Stomach (tissue), 4 donors: ENCODE measurements around the gene WSB2.

Experiments
- EP300 ChIP-seq: sonication (generic); formaldehyde crosslinking; IDR thresholded peaks from one replicate; pipeline ENCODE4 v1.6.1; 2017; ENCODE audit warnings: antibody characterized with exemption
- POLR2A ChIP-seq, 4 donors: fragments of 450-650 bp; IDR thresholded peaks; one replicate each; pipeline ENCODE4 v1.6.1; 2016; ENCODE audit warnings: antibody characterized with exemption in 4 of 4, control low read depth in 2 of 4, mild to moderate bottlenecking in 1 of 4, moderate library complexity in 1 of 4
- POLR2AphosphoS5 ChIP-seq, 3 donors: sonication (generic); formaldehyde crosslinking; IDR thresholded peaks; one replicate each; pipeline ENCODE4 v1.6.1; 2016; ENCODE audit warnings: antibody characterized with exemption in 3 of 3
- TF ChIP-seq, protein P1 (sequence below), 7 experiments: fragments of 450-650 bp in 4 of 7; fragments of 200-600 bp in 3 of 7; sonication (generic) in 3 of 7; IDR thresholded peaks; one replicate each; pipeline ENCODE4 v1.5.1; 2016 to 2019; ENCODE audit warnings: antibody characterized with exemption in 7 of 7, control low read depth in 2 of 7, mild to moderate bottlenecking in 1 of 7

- TF ChIP-seq POLR2A (IDR thresholded peaks at IDR 0.05) (no peak), POLR2AphosphoS5 (IDR thresholded peaks at IDR 0.05) (no peak), EP300 (no peak)
- TF ChIP-seq, protein P1, sequence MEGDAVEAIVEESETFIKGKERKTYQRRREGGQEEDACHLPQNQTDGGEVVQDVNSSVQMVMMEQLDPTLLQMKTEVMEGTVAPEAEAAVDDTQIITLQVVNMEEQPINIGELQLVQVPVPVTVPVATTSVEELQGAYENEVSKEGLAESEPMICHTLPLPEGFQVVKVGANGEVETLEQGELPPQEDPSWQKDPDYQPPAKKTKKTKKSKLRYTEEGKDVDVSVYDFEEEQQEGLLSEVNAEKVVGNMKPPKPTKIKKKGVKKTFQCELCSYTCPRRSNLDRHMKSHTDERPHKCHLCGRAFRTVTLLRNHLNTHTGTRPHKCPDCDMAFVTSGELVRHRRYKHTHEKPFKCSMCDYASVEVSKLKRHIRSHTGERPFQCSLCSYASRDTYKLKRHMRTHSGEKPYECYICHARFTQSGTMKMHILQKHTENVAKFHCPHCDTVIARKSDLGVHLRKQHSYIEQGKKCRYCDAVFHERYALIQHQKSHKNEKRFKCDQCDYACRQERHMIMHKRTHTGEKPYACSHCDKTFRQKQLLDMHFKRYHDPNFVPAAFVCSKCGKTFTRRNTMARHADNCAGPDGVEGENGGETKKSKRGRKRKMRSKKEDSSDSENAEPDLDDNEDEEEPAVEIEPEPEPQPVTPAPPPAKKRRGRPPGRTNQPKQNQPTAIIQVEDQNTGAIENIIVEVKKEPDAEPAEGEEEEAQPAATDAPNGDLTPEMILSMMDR (IDR thresholded peaks at IDR 0.05) = no peak
Measured at GRCh38 chr12:118020036-118020435, 40.9 kb downstream of the WSB2 start.
